Stimulated activated CD4-positive, alpha-beta T cell treated with anti-CD3 and anti-CD28 coated beads, Interleukin-4, amount 100 ng/mL, for 48 hours (primary cell): ENCODE results near the gene FASTK.

ENCODE experiments used
- DNase-seq, 2 donors: peaks; one replicate each; pipeline ENCODE4 v3.0.0-alpha.2; 2020; ENCODE audit warnings: low read depth in 2 of 2

The FASTK gene

GRCh38 chr7:151095828-151096475 is 15.3 kb upstream of the FASTK start:
- no peak for DNase-seq

DNA sequence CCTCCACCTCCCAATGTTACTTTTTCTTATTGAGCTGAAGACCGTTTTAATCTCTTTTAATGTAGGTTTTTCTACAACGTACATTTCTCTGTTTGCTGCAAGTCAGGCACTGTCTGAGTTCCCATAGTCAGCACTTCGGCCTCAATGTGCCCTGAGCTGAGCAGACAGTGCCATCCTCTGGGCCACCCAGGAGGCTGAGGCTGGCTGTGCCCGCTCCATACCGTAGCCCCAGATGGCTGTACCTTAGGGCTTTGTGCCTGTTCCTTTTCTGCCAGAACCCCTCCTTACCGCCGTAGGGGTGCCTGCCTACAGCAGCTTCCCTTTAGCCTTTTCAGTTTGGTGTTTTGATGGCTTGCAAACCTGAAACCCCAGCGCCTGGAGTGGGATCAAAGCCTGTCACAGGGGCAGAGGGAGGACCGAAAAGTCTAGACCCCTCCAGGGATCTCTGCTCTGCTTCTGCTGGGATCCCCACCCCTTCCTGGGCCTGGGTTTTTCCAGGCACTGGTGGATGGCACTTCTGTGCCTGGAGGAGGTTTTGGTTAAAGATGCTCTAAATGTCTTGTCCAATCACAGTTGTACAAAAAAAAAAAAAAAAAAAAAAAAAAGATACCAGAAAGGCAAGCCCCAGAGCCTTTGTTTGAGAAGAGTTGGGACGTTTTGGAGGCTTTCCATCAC is 14.7 kb upstream of the FASTK start:
- DNase-seq, result no peak

DNA sequence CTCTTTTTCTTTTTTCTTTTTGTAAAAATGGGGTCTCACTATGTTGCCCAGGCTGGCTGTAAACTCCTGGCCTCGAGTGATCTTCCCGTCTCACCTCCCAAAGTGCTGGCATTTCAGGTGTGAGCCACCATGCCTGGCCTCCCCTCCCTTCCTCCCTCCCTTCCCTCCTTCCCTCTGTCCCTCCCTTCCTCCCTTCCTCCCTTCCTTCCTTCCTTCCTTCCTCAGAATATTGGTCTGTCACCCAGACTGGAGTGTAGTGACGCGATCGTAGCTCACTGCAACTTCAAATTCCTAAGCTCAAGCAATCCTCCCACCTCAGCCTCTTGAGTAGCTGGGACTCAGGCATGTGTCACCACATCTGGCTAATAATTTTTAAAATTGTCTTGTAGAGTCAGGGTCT is 14.1 kb upstream of the FASTK start:
- DNase-seq, result no peak

DNA sequence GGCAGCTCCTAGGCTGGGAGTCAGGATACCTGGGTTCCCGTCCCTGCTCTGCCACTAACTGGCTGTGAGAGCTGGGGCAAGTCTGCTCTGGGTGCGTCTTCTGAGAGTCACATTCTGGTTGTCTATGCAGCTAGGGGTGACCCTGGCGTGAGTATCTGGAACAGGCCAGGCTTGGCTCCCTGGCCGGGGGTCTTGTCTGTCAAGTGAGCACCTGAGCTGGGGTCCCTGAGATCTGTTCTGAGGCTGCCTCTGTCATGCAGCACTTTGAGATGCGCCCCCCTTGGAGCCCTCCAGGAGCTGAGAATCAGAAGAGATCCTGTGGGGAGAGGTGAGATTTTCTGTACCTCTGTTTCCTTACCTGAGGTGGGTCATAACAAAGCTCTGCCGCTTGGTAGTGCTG is 13.1 kb upstream of the FASTK start:
- DNase-seq, result no peak

DNA sequence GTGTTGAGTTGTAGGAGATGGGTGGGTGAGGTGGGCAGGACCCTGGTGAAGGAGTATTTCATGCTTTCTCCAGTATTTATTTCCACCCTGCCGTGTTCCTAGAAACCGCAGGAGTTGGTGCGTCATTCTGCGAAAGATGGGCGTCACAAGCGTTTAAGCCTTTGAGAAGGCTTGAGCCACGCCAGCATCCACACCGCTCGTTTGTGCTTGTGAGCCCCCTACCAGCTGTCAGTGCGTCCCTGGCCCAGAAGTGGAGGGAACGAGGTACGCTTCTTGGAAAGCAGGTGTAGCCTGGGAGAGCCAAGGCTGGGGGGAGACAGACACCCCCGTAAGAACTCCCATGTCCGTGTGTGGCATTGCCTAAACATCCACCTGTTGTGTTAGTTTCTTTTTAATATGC is 11.4 kb upstream of the FASTK start:
- no peak for DNase-seq

DNA sequence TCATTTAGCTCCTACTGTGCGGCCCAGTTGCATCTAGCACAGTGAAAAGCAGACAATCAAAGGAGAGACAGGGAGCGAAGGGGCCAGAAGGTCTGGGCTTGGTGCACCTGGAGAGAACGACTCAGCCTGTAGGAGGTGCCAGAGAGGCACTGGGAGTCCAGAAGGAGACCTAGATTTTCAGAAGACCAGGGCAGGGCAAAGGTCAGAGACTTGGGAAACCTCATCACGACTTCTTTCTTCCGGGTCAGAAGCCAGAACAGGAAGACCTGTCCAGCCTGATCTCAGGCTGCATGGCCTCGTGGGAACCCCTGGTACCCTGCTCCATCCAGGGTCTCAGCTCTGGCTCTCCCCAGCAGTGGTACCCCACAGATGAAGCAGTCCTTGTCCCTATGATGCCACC is 10.8 kb upstream of the FASTK start:
- DNase-seq, result no peak

DNA sequence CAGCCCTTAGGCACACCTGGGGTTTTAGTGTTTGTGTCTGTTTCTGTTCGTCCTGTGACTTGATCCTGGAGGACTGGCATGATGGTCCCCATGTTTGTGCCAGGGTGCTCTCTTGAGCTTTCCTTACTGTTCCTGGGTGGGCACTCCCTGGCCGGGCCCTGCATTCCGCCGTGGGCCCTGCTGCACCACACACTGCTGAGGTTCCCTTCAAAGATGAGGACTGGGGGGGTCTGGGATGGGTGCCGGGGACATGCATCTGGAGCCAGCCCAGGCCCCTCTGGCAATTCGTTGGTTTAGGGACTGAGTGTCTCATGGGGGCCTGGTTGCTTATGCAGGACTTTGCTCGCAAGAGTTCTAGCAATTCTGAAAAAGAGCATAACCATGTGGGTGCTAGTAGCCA is 10.4 kb upstream of the FASTK start:
- DNase-seq, result no peak

DNA sequence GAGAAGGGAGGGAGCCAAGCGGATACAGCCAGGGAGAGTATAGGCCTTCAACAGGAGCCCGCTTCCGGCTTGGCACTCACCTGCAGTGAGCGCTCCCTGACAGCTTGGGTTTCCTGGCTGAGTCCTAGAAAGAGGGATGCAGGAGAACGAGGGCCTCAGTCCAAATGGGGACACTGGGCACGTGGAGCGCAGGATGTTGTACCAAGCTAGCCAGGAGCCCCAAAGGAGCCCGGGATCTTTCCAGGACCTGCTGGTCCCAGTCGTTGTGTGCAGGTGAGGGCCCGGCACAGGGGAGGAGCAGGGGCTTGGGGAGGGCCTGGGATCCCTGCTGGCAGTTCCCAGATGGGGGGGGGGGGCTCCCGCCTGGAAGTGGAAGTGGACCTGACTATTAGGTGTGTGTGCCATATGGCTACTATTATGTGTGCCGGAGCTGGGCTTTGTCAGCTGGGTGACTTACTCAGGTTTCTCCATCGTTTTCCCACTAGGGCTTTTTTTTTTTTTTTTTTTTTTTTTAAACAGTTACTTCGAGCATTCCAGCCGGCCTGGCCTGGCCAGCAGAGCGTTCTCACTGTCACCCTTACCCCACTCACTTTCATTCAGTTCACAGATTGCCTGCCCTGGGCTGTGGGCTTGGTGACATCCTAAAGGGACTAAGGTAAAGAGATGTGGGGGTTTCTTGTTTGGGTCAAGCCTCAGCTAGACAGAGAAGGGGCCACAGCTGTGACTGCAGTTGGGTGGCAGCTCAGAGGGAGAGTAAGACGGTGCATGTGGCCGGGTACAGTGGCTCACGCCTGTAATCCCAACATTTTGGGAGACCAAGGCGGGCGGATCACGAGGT is 9.5 kb upstream of the FASTK start:
- DNase-seq, result no peak

GRCh38 chr7:151088856-151089699 is 8.5 kb upstream of the FASTK start:
- DNase-seq, result no peak

DNA sequence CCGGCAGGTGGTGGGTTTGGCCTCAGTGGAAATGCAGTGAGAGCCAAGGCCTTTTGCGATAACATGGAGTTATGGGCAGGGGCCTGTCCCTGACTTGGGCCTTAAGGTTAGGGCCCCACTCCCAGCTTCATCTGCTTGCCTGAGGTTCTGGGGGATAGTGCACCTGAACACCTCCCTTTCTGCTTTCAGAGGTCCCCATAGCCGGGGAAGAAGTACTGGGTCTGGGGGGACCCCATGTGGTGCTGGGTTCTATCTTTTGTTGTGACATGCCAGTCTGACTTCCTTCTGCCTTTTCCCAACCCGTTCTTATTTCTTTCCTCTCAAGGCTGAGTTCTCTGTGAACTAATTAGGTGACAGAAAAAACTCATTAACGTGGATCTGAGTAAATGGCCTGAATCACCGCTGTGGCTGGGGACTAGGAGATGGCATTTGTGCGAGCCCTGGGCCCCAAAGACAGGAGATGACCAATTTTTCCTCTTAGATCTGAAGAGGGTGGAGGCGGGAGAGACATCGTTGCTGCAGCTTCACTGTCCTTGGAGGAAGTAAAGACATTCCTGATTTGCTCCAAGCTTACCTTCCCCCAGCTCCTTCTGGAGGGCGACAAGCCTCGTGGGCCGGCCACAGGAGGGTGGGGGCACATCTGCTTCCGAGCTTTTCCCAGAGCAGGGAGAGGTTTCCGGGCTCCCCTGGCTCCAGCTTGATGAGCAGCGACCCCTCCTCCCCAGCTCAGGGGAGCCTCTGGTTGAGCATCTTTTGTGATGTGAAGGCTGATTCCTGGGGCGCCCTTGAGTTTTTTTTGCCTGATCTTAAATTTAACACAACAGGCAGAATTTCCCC is 7.6 kb upstream of the FASTK start:
- no peak for DNase-seq

DNA sequence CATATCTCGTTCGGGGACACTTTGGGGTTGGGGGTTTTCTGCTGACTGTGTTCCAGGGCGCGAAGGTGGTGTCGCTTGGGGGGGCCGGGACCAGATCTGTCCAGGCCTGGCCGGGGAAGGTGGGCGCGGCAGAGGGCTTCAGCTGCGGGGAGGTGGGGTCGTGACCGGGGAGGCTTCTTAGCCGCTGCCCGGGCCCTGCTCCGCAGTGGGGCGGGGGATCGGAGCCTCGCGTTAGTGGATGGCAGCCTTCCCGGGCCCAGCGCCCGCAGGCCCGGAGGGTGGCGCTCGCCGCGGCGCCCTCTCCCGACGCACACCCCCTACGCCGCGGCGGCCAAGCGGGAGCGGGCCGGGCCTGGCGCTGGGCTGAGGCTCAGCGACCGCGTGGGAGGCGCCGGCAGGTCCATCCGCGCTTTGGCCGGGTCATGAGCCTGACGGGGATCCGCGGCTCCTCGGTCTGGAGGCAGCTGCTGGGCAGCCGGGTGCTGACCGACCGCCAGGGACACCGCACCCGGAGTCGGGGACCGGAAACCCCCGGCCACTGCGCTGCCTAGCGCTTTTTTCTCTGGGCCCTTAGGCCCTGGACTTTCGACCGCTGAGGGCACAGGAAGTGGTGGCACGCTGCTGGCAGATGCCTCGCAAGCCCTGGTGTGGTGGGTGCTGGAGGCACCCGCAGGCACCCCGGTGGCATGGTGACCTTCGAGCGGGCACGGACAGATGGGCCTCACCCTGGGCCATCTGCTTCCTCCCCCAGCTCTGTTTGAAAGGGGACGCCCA is 6.8 kb upstream of the FASTK start:
- peak; percentile 24 to 26 for DNase-seq

- peak in 1 of 2 donors; percentile 27 for DNase-seq
Measured at GRCh38 chr7:151086802-151087244, 6.2 kb upstream of the FASTK start.

- DNase-seq, result peak in 1 of 2 donors; percentile 46
Measured at GRCh38 chr7:151085691-151086620, 5.3 kb upstream of the FASTK start, which contains the start of gene AGAP3. Gene AGAP3, plus strand, starts transcription at chr7:151086475. Its CDS starts 267 bp downstream, at chr7:151086742.

DNA sequence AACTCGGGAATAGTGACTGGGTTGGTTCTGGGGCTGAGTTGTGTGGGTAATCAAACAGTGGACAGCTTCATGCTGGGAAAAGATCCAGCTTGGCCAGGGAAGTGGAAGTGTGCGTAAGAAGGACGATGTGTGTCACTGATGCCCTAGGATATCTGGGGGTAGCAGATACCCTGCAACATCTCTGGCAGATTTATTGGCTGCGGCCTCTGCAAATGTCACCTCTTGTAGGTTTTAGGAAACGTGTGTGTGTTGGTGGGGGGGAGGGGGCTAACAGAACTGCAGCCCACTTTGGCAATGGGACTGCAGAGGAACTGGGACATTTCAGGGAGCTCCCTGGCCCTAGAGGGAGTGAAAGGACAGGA is 4.7 kb upstream of the FASTK start:
- no peak for DNase-seq

DNA sequence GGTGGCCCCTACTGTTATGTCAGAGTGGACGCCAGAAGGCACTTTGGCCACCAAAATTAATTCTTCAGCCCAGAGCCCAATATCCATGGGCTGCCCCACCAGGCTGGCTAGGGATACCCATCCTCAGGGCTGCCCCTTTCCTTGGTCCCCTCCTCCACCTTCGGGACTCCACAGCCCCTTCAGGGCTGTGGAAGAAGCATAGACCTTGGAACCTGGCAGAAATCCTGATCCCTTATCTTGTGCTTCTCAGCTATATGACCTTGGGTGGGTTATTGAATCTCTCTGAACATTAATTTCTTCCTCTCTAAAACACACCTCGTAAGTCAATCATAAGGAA is 3.2 kb upstream of the FASTK start:
- no peak for DNase-seq

GRCh38 chr7:151083071-151083823 is 2.6 kb upstream of the FASTK start, which contains the start of gene TMUB1:
Gene TMUB1, minus strand, starts transcription at chr7:151083493. Its CDS starts 930 bp downstream, at chr7:151082563.
- DNase-seq, result peak; percentile 74 to 77

DNA sequence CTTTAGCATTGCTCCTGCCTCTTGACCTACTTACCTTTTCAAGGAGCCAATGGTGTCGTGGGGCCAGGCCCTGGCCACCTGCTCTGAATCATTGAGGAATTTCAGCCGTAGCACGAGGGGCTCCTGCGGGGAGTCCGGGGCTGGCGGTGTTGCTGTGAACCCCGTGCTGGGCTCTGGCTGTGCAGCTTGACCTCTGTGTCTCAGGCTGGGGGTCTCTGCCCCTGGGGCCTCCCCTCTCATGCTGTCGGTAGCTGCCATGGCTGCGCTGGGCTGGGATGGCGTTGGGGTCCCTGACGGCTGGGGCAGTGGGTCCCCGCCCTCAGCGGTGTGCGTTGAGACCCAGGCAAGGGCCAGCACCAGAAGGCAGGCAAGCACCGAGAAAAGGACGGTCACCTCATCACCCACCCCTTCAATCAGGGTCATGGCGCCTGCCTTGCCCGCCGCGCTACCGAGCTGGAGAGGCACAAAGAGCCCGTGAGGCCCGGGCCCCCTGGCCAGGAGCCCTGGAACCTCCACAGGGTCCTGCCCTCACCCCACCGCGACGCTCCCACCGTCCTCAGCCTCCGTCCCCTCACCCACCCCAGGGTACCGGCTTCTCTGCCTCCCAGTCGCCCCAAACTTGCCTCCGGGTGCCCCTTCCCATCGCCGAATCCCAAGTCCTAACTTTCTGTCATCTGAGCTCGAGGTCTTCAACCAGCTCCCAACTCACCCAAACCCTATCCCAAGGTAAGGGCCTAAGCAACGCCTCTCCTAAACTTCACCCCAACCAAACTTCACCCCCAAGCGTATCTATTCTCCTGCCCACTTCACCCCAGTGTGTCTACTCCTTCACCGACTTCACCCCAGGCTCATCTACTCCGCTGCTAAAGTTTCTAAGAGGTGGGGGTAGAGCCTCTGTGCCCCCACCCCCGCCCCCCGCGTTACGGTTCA is 1.8 kb upstream of the FASTK start:
- no peak for DNase-seq
